Choroid plexus epithelial cell (primary cell): ENCODE data around the gene ZNF609.

Experiments used
- DNase-seq: peaks from one replicate; pipeline ENCODE4 v3.0.0-alpha.2; 2010; ENCODE audit warnings: low read depth
- H3K4me3 ChIP-seq: 2 replicates; pipeline ENCODE4 v1.5.1; 2011; ENCODE audit warnings: low read depth, mild to moderate bottlenecking, control low read depth, low read length, moderate library complexity
- CTCF ChIP-seq: conservative IDR thresholded peaks from 2 replicates; pipeline ENCODE4 v1.5.1; 2011; ENCODE audit warnings: low read depth, mild to moderate bottlenecking, control low read depth, inconsistent platforms, low read length, moderate library complexity

ZNF609 gene

GRCh38 chr15:64619880-64620839 lies 159.8 kb downstream of the ZNF609 start:
- H3K4me3 ChIP-seq, result no peak overlapping the region
- peak; percentile 61 for DNase-seq
- no peak for TF ChIP-seq CTCF

GRCh38 chr15:64621056-64621455 lies 160.7 kb downstream of the ZNF609 start:
- no peak overlapping the region for H3K4me3 ChIP-seq
- no peak for DNase-seq
- no peak for TF ChIP-seq CTCF

DNA sequence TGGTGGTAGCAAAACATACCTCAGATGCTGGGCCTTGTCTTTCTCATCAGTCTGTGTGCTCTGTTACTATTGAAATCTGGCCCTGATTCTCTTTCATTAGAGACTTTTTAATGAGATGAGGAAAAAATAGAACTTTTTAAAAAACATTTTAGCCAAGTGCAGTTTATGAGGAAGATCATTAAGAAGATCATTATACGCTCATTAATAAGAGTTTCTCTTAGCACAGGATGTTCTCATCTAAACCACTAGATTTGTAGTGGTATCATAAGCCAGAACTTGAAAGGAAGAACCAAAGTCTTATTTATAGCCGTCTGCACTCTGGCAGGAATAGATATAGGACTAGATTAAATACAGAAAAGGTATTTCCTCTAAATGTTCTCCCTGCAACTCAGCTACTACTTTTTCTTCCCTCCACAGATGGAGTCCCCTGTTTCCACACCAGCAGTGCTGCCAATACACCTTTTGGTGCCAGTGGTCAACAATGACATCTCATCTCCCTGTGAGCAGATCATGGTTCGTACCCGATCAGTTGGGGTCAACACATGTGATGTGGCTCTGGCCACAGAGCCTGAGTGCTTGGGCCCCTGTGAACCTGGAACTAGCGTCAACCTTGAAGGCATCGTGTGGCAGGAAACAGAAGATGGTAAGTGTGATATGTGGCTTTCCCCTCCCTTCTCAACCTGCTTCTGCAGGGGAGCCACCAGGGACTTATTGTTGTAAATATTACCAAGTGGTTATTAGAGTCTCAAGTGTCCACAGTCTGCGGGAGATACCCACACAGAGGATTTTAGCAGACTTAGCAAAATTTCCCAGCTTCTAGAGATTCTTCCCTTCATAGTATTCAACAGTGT lies 162.3 kb downstream of the ZNF609 start:
- no peak for TF ChIP-seq CTCF
- no peak for DNase-seq
- H3K4me3 ChIP-seq, result no peak overlapping the region

- DNase-seq, result no peak
- no peak overlapping the region for H3K4me3 ChIP-seq
- no peak for TF ChIP-seq CTCF
Observed at GRCh38 chr15:64623347-64623996, 163.1 kb downstream of the ZNF609 start.

GRCh38 chr15:64624242-64624641 lies 163.9 kb downstream of the ZNF609 start:
- no peak for DNase-seq
- no peak overlapping the region for H3K4me3 ChIP-seq
- TF ChIP-seq CTCF, result no peak

GRCh38 chr15:64629063-64629462 lies 168.7 kb downstream of the ZNF609 start:
- TF ChIP-seq CTCF, result no peak
- no peak overlapping the region for H3K4me3 ChIP-seq
- DNase-seq, result no peak
